Medulla oblongata (tissue), 1 donor: Measurements from ENCODE around the gene TLK2.
A peak's percentile ranks its signal among the peaks of the same experiment; 100 is the strongest.
"Not testable (repeated sequence)": the region's sequence is repeated elsewhere in the genome, so short reads cannot be mapped to it uniquely, and the experiment has no call there.

Source experiments
- DNase-seq: peaks from one replicate; pipeline ENCODE4 v3.0.0-alpha.2; 2015; ENCODE audit errors: extremely low spot score

TLK2 gene

GRCh38 chr17:62601471-62601870, 122.8 kb downstream of the TLK2 start:
- DNase-seq: no peak

DNA sequence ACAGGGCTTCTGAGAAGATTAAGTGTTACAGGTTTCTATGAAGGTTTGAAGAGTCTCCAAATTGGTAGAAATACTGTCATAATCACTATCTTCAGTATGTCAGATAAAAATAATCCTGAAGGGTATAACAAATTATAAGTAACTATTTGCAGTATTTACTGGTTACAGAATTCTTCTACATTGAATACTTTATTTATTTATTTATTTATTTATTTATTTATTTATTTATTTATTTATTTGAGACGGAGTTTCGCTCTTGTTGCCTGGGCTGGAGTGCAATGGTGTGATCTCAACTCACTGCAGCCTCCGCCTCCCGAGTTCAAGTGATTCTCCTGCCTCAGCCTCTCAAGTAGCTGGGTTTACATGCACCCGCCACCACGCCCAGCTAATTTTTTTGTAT, 125.2 kb downstream of the TLK2 start:
- not testable (repeated sequence) for DNase-seq

DNA sequence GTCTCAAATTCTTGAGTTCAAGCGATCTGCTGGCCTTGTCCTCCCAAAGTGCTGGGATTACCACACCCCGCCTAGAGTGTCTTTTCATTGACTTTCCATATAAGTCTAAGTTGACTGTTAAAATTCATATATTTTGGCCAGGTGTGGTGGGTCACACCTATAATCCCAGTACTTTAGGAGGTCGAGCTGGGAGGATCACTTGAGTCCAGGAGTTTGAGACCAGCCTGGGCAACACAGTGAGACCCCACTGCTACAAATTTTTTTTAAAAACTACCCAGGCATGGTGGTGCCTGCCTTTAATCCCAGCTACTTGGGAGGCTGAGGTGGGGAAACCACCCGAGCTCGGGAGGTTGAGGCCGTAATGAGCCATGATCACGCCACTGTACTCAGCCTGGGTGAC, 127.0 kb downstream of the TLK2 start:
- DNase-seq: no peak

- peak; percentile 22 for DNase-seq
Observed at GRCh38 chr17:62611292-62611691, 132.7 kb downstream of the TLK2 start.

- peak; percentile 42 for DNase-seq
Observed at GRCh38 chr17:62611728-62612127, 133.1 kb downstream of the TLK2 start.

DNA sequence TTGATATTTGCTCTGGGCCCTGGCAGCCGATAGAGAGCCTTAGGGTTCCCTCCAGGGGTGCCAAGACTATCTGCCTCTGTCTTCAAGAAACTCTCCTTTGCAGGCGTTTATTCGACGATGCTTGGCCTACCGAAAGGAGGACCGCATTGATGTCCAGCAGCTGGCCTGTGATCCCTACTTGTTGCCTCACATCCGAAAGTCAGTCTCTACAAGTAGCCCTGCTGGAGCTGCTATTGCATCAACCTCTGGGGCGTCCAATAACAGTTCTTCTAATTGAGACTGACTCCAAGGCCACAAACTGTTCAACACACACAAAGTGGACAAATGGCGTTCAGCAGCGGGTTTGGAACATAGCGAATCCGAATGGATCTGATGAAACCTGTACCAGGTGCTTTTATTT, 133.7 kb downstream of the TLK2 start:
- not testable (repeated sequence) for DNase-seq

- not testable (repeated sequence) for DNase-seq
Observed at GRCh38 chr17:62613095-62613494, 134.5 kb downstream of the TLK2 start.

- no peak for DNase-seq
Observed at GRCh38 chr17:62614142-62614541, 135.5 kb downstream of the TLK2 start.

DNA sequence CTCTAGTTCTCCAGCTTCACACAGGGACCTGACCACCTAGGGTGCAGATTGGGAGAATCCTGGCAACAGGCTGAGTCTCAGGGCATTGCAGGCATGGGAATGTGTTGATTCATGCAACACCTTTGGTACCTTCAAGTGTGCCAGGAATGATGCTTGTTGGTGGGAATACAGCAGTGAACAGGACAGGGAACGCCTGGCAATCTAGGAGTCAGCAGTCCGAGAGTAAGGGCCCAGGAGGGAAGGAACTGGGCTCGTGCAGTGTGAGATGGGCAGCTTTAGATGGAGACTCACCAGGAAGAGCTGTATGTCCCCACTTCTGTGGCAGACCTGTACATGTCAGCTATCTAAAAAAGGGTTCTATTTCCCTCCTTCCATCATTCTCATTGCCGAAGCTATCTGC, 136.9 kb downstream of the TLK2 start:
- DNase-seq: no peak

DNA sequence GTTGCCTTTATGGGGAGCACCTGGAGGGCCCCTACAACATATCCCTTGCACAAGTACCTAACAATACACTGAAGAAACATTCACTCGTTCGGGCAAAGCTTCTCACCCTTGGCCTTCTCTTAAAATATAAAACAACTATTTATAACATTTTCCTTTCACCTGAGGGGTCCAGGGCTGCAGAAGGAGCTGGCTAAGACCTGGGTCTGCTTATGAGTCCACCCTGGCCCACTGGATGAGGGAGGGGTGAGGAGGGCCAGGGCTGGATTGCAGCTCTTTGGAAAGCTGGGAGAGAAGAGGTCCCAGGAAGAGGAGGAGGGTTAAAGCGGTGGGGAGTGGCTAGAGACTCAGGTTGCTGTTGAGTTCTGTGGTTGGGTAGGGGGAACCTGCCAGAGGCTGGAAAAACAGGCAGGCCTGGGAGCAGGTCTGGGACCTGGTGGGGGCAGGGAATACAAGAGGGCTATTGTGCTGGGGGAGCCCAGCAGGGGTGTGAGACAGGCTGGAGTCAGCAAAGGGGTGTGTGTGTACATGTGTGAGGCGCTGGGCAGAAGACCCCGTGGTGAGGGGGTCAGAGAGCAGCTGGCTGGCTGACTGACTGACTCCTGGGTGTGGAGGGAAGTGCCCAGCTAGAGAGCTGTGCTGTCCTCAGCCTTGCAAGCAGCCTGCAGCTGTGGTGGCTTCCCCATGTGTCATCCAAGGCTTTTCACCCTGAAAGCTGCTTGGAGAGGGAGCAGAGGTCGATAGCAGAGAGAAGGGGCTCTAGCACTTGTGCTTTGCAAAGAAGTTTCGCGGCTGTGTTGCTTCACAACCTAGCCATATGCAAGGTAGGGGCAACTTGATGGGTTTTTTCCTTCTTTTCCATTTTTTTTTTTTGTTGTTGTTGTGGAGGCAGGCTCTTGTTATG, 138.6 kb downstream of the TLK2 start:
- DNase-seq: no peak

DNA sequence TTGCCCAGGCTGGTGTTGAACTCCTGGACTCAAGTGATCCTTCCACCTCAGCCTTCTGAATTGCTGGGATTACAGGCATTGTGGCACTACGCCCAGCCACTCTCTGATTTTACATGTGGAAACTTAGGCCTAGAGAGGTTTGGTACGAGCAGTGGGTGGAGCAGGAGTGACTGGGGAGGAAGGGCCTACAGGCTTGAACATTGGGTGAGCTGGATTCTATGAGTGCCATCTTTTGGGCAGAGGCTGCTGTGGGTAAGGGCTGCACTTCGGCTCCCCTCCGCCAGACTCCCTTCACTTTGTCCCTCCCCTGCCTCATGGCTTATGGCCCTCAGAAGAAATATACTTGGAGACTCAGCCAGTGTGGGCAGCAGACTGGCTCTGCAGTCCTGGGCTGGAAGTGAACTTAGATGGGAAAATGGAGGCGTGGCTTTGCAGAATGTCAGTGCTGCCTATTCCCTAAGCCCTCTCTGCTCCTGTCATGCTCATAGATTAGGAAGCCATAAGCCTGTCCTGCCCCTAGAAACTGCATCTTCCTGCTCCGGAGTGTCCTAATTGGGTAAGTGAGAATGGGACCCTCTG, 139.4 kb downstream of the TLK2 start:
- no peak for DNase-seq

DNA sequence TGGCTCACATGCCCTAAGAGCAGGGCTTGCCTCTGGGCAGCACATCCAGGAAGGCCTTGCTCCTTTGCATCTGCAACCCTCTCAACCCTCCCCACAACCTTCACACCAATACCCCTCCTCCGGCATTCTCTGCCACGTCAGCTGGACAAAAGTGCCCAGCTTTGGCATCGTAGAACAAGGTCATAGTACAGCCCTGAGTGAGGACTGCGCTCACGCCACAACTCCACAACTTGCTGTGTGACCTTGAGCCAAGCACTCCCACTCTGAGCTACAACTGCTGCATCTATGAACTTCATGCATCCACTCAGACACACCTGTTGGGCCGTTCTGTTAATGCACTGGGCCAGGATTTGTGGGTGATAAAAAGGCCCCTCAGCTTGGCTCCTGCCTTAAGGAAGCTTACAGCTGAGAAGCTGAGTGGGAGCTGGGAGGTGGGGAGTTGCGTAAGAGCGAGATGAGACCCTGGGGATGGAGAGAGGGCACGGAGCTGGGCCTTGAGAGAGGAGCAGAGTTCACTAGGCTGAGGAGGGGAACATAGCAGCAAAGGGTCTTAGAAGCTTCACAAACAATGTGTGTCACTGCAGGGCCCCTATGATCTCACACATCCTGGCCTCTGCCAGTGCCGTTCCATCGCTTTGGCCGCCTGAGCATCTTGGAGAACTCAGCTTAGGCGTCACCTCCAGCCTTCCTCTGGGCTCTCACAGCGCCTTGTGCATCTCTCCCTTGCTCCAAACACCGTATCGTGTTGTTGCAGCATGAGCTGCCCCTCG, 140.2 kb downstream of the TLK2 start:
- no peak for DNase-seq

GRCh38 chr17:62619417-62620155, 141.0 kb downstream of the TLK2 start:
- DNase-seq: no peak

DNA sequence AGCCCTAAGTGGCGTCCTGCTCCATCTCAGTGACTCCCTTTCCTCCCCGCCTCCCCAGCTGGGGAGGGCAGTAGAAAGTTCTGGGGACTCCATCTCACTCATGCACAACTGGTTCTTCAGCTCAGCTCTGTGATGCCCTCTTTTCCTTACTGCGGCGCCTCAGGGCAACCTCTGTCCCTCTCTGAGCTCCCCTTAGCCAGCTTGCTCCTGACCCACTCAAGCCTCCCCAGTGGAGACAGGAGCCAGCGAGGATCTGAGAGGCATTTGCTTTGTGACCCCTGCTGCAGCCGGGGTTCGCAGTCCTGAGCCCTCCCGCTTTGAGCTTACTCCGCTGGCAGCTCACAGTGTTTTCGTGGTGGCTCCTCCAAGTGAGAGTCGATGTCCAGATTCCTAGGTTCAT, 142.6 kb downstream of the TLK2 start:
- DNase-seq: no peak

DNA sequence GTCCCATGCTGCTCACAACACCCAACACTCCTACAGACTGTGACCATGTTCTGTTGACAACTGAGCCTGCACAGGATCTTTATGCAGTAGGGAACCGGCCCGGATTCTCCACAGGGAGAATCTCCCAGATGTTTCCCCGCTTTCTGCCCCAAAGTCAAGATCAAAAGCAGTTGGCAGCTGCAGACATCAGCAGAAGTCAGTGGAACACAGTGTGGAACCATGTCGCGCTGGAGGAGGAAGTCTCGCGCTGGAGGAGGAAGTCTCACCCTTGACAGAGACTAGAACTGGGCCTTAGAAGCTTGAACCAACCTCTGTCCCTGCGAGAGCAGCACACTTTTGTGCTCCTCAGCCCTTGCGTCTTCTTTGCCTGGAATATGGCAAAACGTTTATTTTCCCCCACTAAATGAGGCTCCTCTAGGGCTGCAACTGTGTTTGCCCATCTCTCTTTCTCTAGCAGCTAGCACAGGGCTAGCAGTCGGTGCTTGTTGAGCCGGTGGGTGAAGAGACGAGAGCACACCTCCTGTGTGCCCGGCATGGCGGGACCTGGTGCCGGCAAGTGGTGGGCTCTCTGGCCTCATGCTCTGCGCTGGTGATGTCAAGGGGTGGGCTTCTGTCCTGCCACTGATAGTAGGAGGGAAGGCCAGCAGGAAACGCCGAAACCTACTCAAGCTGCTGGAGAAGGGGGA, 146.7 kb downstream of the TLK2 start:
- DNase-seq: no peak

GRCh38 chr17:62625870-62626200, 147.2 kb downstream of the TLK2 start:
- DNase-seq: no peak

- DNase-seq: peak; percentile 41
Observed at GRCh38 chr17:62626719-62627218, 148.1 kb downstream of the TLK2 start.

DNA sequence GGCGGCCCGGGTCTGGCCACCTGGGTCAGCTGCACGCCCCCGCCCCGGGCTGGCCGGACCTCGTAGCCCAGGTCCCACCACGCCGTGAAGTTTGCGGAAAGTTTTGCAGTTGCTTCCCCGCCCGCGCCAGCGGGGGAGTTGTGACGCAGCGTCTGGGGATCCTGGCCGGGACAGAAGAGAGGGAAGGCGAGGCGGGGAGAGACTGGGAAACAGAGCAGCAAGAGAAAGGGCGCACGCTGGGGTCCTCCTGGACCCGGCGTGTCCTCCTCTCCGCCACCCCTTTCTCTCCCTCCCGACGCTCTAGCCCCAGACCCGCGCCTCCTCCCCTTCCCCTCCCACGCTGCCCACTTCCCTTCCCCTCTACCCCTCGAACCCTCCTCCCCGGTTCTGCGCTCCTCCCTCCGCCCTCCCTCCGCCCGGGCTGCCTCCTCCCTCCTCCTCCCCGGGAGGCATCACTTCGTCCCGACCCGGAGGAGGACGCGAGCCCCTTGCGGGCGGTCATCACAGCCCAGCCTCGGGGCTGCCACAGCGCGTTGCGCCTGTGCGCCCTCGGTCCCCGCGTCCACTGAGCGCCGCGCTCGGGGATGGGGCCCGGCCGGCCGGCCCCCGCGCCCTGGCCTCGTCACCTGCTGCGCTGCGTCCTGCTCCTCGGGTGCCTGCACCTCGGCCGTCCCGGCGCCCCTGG, 148.7 kb downstream of the TLK2 start, which contains the start of gene MRC2:
TSS of gene MRC2 (plus strand) at position 452 of the 685 bp plus-strand sequence. CDS start at position 585, 133 bp downstream.
- peak; percentile 63 for DNase-seq

DNA sequence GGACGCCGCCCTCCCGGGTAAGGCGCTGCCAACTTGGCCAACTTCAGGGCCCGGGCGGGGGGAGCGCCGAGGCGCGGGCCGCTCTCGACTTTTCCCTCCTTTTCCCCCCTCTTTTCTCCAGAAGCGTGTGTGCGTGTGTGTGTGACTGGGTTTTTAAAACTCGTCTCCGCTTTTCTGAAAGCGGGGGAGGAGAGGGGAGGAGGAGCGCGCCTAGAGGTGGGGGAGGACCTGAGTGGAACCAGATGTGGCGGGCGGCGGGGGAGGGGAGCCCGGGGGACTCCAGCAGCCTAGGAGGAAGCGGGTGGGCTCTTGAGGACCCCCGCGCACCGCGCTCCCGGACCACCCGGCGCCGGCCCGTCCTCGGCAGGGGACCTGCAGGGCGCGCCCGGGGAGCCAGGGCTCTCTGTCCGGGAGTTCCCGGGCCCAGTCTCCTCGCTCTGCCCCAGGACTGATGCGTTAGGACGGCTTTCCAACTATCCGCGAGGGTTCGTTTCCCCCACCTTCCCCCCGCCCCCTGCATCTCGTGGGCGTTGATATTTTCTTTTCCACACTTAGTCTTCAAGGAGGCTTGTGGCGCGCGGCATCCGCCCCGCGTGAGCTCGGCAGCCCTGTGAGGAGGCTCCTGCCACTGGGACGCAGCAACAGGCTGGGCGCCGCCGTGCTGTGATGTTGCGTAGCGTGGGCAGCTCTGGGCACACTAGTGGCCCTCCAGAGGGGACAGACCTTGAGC, 149.4 kb downstream of the TLK2 start:
- no peak for DNase-seq
